HAP-1 (cell line): ENCODE results near the gene PRKAR1B.

Experiments used
- DNase-seq, 2 experiments: peaks; one replicate each; pipeline ENCODE4 v3.0.0-alpha.2; 2016 to 2020; ENCODE audit warnings: low spot score in 2 of 2
- H3K27me3 ChIP-seq: fragments of 250-450 bp; sonication (Bioruptor Pico); 2 replicates; pipeline ENCODE4 v1.5.1; 2020; ENCODE audit warnings: low read depth, mild to moderate bottlenecking, moderate library complexity
- H3K36me3 ChIP-seq: fragments of 250-450 bp; sonication (Bioruptor Pico); replicated peaks from 2 replicates; pipeline ENCODE4 v1.5.1; 2020; ENCODE audit warnings: mild to moderate bottlenecking
- H3K4me1 ChIP-seq: fragments of 250-450 bp; sonication (Bioruptor Pico); 2 replicates; pipeline ENCODE4 v1.5.1; 2020; ENCODE audit warnings: mild to moderate bottlenecking
- H3K4me3 ChIP-seq: fragments of 250-450 bp; sonication (Bioruptor Pico); 2 replicates; pipeline ENCODE4 v1.5.1; 2020; ENCODE audit warnings: mild to moderate bottlenecking, moderate library complexity
- H3K9me3 ChIP-seq: fragments of 250-450 bp; sonication (Bioruptor Pico); 2 replicates; pipeline ENCODE4 v1.5.1; 2020; ENCODE audit warnings: mild to moderate bottlenecking, moderate library complexity
- in situ Hi-C: fragments of 300-500 bp; cut with MboI; formaldehyde crosslinking; loops from 3 replicates; pipeline ENCODE4 v1.14.3; 2020; ENCODE audit warnings: low sequenced_read_pairs, inconsistent platforms, mixed read lengths

Gene PRKAR1B

DNA sequence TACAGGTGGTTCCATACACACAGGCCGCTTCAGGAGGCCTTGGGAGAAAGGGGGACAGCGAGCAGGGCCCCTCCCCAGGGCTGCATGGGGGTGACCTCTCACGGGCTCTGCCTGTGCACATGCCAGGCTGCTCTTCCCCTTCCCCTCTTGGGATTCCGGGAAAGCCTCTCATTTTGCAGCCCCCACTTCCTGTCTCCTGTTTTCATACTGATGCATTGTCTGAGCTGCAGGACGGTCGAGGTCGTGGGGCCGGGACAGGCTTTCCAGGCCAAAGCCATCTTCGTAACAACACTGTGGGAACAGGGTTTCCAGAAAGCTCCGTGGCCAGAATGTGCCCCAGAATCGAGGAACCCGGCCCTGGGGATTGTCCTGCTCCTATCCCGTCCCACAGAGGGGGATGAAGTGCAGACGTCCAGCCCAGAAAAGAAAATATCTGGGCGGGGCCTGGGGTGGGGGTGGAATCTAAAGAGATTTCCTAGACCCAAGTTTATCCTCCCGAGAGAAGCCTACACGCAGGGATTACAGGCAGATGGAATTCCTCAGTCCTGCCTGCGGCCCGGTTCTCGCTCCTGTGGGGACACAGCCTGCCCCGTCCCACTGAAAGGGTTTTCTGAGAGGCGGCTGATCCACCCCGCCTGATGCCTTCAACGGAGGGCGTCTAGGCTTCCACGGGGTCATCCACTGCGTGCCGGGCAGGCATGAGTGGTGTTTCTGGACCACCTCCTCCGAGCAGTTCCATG is 30.1 kb downstream of the PRKAR1B start:
- Histone ChIP-seq H3K4me1 (no peaks in the 10 kb centered on the region), H3K36me3 (no peaks in the 10 kb centered on the region; the same call in 1 of the 2 replicates)
- in situ Hi-C loops, result no loop called here

GRCh38 chr7:696426-696811 is 30.7 kb downstream of the PRKAR1B start:
- Histone ChIP-seq H3K9me3 (no peaks in the 10 kb centered on the region), H3K36me3 (no peaks in the 10 kb centered on the region; the same call in 1 of the 2 replicates), H3K4me3 (no peak overlapping the region), H3K27me3 (no peaks in the 10 kb centered on the region), H3K4me1 (no peaks in the 10 kb centered on the region)
- no peak for DNase-seq
- in situ Hi-C loops, result no loop called here

More for the DNA sequence above, 30.1 kb downstream of the PRKAR1B start:
- H3K4me3 ChIP-seq, result no peak overlapping the region
- no peaks in the 10 kb centered on the region for H3K27me3 ChIP-seq
- no peak for DNase-seq
- no peaks in the 10 kb centered on the region for H3K9me3 ChIP-seq

DNA sequence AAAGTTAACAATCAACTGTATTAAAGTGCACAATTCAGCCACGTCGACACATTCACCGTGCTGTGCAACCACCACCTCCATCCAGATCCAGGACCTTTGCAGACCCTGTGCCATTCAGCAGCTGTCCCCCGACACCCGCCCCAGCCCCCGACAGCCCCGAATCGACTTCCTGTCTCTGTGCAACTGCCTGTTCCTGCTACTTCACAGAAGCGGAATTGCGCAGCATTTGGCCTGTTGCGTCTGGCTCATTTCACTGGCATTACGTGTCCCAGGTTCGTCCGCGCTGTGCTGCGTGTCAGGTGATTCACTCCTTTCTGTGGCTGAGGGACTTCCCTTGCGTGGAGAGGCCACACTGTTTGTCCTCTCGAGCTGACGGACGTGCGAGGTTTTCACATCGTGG is 33.8 kb downstream of the PRKAR1B start:
- Histone ChIP-seq H3K9me3 (peaks cover 7% of the 10 kb centered on the region; the same call in 1 of the 2 replicates), H3K4me1 (no peaks in the 10 kb centered on the region), H3K4me3 (no peak overlapping the region), H3K27me3 (no peaks in the 10 kb centered on the region), H3K36me3 (no peaks in the 10 kb centered on the region)
- in situ Hi-C loops, result no loop called here
- DNase-seq, result no peak

DNA sequence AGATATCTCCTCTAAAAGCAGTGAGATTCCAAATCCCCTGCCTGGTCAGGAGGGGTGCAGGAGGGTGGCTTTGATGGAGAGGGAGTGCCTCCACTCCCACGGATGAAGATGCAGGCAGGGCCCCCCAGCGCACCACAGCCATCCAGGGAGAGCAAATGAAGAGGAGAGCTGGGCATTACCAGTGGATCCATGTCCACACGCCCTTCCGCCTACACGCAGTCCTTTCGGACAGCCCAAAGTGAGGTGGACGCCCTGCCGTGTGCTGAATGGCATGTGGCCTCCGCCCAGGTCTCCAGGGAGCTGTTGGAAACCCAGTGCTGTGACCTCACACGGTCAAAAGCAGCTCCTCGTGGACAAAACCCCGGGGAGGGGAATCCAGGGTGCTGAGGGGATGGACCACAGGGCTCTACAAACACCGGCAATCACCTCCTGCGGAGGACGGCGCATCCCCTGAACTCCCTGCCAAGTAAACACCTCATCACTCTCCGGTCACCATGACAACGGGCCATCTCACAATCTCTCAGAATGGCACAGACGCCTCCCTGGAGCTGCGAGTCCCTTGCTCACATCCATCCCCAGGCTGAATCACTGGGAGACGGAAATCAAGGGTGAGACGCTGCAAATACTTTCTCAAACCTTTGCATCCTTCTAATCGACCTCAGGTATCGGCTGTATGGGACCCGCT is 35.6 kb downstream of the PRKAR1B start:
- peaks cover 13% of the 10 kb centered on the region for H3K9me3 ChIP-seq
- in situ Hi-C loops, result no loop called here
- no peak overlapping the region for H3K4me3 ChIP-seq
- no peak for DNase-seq
- H3K36me3 ChIP-seq, result no peaks in the 10 kb centered on the region
- no peaks in the 10 kb centered on the region for H3K4me1 ChIP-seq
- H3K27me3 ChIP-seq, result no peaks in the 10 kb centered on the region

- no peak for DNase-seq
- H3K4me1 ChIP-seq, result no peaks in the 10 kb centered on the region
- no peaks in the 10 kb centered on the region; the same call in 1 of the 2 replicates for H3K36me3 ChIP-seq
- in situ Hi-C loops, result no loop called here
- H3K27me3 ChIP-seq, result no peaks in the 10 kb centered on the region
- H3K4me3 ChIP-seq, result no peak overlapping the region
- H3K9me3 ChIP-seq, result peaks cover 18% of the 10 kb centered on the region
Observed at GRCh38 chr7:690478-691360, 36.4 kb downstream of the PRKAR1B start.

GRCh38 chr7:685540-685939 is 41.5 kb downstream of the PRKAR1B start:
- Histone ChIP-seq H3K9me3 (peaks cover 27% of the 10 kb centered on the region), H3K4me1 (no peaks in the 10 kb centered on the region), H3K36me3 (peaks cover 2% of the 10 kb centered on the region; the same call in 1 of the 2 replicates), H3K4me3 (no peak overlapping the region), H3K27me3 (no peaks in the 10 kb centered on the region)
- in situ Hi-C loops, result no loop called here
- DNase-seq, result no peak

GRCh38 chr7:684416-684815 is 42.7 kb downstream of the PRKAR1B start:
- no peaks in the 10 kb centered on the region for H3K4me1 ChIP-seq
- H3K36me3 ChIP-seq, result peaks cover 2% of the 10 kb centered on the region; the same call in 1 of the 2 replicates
- in situ Hi-C loops, result no loop called here
- no peaks in the 10 kb centered on the region for H3K27me3 ChIP-seq
- H3K9me3 ChIP-seq, result peaks cover 27% of the 10 kb centered on the region
- DNase-seq, result no peak
- H3K4me3 ChIP-seq, result no peak overlapping the region

GRCh38 chr7:683526-684205 is 43.4 kb downstream of the PRKAR1B start:
- peaks cover 22% of the 10 kb centered on the region for H3K9me3 ChIP-seq

GRCh38 chr7:682810-683209 is 44.3 kb downstream of the PRKAR1B start:
- Histone ChIP-seq H3K27me3 (no peaks in the 10 kb centered on the region), H3K9me3 (peaks cover 20% of the 10 kb centered on the region), H3K4me3 (no peak overlapping the region), H3K36me3 (peaks cover 2% of the 10 kb centered on the region), H3K4me1 (no peaks in the 10 kb centered on the region)
- in situ Hi-C loops, result no loop called here
- DNase-seq, result no peak

More at GRCh38 chr7:683526-684205, 43.4 kb downstream of the PRKAR1B start:
- in situ Hi-C loops, result no loop called here
- Histone ChIP-seq H3K36me3 (peaks cover 2% of the 10 kb centered on the region), H3K4me3 (no peak overlapping the region), H3K4me1 (no peaks in the 10 kb centered on the region), H3K27me3 (no peaks in the 10 kb centered on the region)
- no peak for DNase-seq

DNA sequence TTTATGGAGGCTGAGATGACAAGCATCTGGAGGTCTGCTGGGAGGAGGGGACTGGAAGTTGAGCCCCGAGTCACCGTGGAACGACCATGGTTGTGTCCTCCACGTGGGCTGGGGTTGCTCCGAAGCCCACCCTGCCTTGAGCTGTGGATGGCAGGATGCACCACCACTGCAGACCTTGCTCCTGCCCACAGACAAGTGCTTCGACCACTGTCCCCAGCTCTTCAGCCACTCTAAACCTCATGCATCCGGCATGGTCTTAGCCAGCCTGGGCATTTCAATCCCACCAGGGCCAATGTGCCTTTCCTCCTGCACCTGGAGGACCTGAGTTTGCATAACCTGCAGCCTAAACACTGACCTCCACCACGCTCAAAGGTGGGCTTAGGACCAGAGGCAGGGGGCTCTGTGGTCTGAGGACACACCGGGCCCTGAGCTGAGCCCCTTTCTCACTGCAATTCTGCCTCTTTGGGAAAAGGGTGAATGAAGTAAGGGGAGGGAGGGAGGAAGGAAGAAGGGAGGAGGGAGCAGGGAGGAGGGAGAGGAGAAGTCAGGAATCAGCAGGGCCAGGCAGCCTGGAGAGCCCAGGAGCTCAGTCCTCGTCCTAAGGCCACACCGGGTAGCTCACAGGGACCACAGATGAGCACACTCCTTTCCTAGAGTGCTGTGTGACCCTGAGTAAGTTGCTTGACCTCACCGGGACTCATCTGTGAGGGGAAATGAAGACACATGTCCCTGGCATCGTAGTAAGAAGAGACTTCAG is 45.4 kb downstream of the PRKAR1B start:
- Histone ChIP-seq H3K4me3 (no peak overlapping the region), H3K4me1 (no peaks in the 10 kb centered on the region), H3K36me3 (peaks cover 2% of the 10 kb centered on the region), H3K27me3 (no peaks in the 10 kb centered on the region), H3K9me3 (peaks cover 17% of the 10 kb centered on the region)
- in situ Hi-C loops, result no loop called here
- no peak for DNase-seq

DNA sequence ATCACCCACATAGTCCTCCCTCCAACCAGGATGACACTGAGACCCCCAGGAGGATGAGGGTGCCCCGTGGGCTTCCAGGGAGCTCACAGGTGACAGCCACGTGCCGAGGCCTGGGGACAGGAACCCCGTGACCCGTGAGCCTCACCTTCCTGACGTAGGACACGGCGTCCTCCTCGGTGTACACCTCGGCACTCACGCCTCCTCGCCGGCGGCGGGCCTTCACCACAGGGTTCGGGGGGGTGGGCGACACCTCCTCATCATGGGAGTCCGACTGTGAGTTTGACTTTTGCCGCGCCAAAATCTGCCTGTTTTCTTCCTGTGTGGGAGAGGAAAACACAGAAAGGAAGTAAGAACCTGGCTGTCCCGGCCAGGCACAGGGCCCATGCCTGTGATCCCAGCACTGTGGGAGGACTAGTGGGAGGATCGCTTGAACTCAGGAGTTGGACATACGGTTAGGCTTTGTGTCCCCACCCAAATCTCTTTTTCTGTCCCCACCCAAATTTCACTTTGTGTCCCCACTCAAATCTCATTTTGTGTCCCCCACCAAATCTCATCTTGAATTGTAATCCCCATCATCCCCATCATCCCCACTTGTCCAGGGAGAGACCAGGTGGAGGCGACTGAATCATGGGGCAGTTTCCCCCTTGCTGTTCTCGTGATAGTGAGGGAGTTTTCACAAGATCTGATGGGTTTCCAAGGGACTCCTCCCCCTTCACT is 46.5 kb downstream of the PRKAR1B start:
- no peaks in the 10 kb centered on the region for H3K4me1 ChIP-seq
- no peak overlapping the region for H3K4me3 ChIP-seq
- in situ Hi-C loops, result no loop called here
- H3K36me3 ChIP-seq, result peaks cover 2% of the 10 kb centered on the region
- H3K27me3 ChIP-seq, result no peaks in the 10 kb centered on the region
- no peak for DNase-seq
- H3K9me3 ChIP-seq, result peaks cover 8% of the 10 kb centered on the region

DNA sequence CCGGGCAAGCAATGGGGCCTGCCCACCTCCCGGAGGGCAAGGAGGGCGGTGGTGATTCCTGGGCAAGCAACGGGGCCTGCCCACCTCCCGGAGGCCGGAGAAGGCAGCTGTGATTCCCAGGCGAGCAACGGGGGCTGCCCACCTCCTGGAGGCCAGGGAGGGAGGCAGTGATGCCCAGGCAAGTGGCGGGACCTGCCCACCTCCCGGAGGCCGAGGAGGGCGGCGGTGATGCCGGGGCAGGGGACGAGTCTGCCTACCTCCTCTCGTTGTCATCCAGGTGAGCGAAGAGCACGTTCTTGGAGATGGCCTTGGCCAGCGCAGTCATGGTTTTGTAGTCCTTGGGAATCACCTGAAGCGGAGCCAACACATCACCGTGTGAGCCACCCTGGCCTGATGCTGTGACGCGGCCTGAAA is 50.1 kb downstream of the PRKAR1B start:
- Histone ChIP-seq H3K9me3 (no peaks in the 10 kb centered on the region), H3K4me1 (no peaks in the 10 kb centered on the region), H3K4me3 (no peak overlapping the region), H3K36me3 (no peaks in the 10 kb centered on the region; the same call in none of the 2 replicates), H3K27me3 (no peaks in the 10 kb centered on the region)
- in situ Hi-C loops, result no loop called here
- no peak for DNase-seq
